ENCODE data around the gene KAZALD1. TPM values are rescaled to one million over a fixed set of nuclear protein-coding genes. Genes with fewer than 3 reads are reported as not detected.
A peak's percentile ranks its signal among the peaks of the same experiment; 100 is the strongest.

KAZALD1 gene
- total RNA-seq, 2 donors from 2014 or later, result 1.9 TPM; not detected in 1

GRCh38 chr10:101095004-101095403 is 33.2 kb downstream of the KAZALD1 start:
- no peak overlapping the region for H3K27ac Mint-ChIP-seq
- DNase-seq (ENCODE audit: low spot score) (no peak), ATAC-seq (no peak)
- peaks cover 43 to 47% of the 10 kb centered on the region in 2 donors for H3K27me3 Mint-ChIP-seq
- H3K4me1 Mint-ChIP-seq (ENCODE audit: low read depth in 2 of 2), result peaks cover 0 to 3% of the 10 kb centered on the region in 2 donors
- H3K36me3 Mint-ChIP-seq, result no peaks in the 10 kb centered on the region
- no peak overlapping the region for H3K4me3 Mint-ChIP-seq
- no peaks in the 10 kb centered on the region for H3K9me3 Mint-ChIP-seq

DNA sequence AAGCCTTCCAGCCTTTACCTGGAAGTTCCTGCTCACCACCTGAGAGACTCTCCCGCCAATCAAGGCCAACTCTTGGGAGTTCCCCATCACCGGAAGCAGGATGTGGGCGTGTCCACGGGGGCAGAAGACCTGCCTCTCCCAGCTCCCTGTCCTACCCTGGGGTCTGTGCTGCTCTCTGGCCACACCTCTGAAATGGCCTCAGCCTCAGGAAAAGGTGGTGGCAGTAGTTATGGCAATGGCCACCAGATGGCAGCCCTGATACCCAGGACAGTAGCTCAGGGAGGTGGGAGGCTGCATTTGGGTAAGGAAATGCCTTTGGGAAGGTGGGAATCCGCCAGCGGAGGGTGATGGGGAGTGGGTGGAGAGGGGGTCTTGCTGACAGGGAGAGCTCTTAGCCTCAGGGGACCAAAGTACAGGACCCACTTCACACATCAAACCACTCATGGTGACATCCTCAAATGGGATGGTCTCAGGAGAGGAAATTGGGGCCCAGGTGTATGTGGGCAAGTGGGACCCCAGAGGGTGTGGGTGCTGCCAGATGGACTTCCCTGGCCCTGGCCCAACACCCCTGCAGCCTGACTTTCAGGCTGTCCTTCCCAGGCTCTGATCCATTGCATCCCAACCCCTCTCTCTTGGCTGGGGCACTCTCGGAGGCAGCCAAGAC is 33.9 kb downstream of the KAZALD1 start:
- ATAC-seq (peak; percentile 76 to 88), DNase-seq (ENCODE audit: low spot score) (peak; percentile 82)
- no peaks in the 10 kb centered on the region for H3K9me3 Mint-ChIP-seq
- H3K27me3 Mint-ChIP-seq, result peaks cover 37 to 46% of the 10 kb centered on the region in 2 donors
- no peak overlapping the region for H3K4me3 Mint-ChIP-seq
- no peaks in the 10 kb centered on the region for H3K36me3 Mint-ChIP-seq
- H3K27ac Mint-ChIP-seq, result no peak overlapping the region
- peaks cover 0 to 3% of the 10 kb centered on the region in 2 donors for H3K4me1 Mint-ChIP-seq (ENCODE audit: low read depth in 2 of 2)

DNA sequence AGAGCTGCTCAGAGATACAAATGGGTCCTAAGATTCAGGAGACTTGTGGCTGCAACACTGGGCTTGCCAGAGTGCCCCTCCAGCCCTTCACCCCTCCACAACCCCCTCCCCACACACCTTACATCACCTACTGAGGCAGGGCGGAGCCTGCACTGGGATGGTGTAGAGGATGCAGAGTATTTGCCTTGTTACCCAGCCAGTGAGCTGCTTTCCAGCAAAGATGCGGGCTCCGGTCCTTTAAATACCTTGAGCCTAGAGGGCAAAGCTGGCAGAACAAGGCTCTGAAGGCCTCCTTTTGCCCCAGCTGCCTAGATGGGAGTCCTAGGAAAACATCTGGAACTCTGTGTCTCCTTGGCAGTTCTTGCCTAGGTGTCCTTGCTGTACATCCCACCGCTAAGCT is 34.6 kb downstream of the KAZALD1 start:
- Mint-ChIP-seq H3K27me3 (peaks cover 34 to 44% of the 10 kb centered on the region in 2 donors), H3K4me3 (no peak overlapping the region), H3K9me3 (no peaks in the 10 kb centered on the region), H3K4me1 (ENCODE audit: low read depth in 2 of 2) (peaks cover 0 to 3% of the 10 kb centered on the region in 2 donors), H3K36me3 (no peaks in the 10 kb centered on the region), H3K27ac (no peak overlapping the region)
- DNase-seq (ENCODE audit: low spot score) (no peak), ATAC-seq (no peak)

DNA sequence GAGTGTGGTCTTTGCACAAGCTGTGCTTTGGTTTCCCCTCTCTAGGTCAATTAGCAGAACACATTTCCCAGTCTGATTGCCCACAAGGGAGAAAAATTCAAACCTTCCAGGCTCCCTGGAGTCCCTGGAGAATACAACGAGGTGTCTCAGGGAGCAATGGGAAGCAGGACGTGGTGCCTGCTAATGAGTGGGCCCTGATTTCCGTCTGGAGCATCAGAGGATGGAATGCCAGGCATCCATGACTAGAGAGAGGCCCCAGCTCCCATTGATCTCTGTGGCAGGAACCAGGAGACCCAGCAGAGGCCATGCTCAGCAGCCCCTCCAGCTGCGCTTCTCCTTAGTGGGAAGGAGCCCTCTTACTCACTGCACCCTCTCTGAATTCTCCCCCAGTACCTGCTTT is 36.1 kb downstream of the KAZALD1 start:
- no peak for DNase-seq (ENCODE audit: low spot score)
- peaks cover 24 to 40% of the 10 kb centered on the region in 2 donors for H3K27me3 Mint-ChIP-seq
- H3K27ac Mint-ChIP-seq, result no peak overlapping the region
- peaks cover 0 to 3% of the 10 kb centered on the region in 2 donors for H3K4me1 Mint-ChIP-seq (ENCODE audit: low read depth in 2 of 2)
- H3K4me3 Mint-ChIP-seq, result no peak overlapping the region
- no peak for ATAC-seq
- no peaks in the 10 kb centered on the region for H3K9me3 Mint-ChIP-seq
- H3K36me3 Mint-ChIP-seq, result no peaks in the 10 kb centered on the region

GRCh38 chr10:101099901-101100300 is 38.1 kb downstream of the KAZALD1 start:
- Mint-ChIP-seq H3K4me3 (no peak overlapping the region), H3K27me3 (peaks cover 27 to 38% of the 10 kb centered on the region in 2 donors), H3K36me3 (no peaks in the 10 kb centered on the region), H3K27ac (no peak overlapping the region), H3K4me1 (ENCODE audit: low read depth in 2 of 2) (peaks cover 0 to 3% of the 10 kb centered on the region in 2 donors), H3K9me3 (no peaks in the 10 kb centered on the region)
- no peak for DNase-seq (ENCODE audit: low spot score)
- no peak for ATAC-seq

DNA sequence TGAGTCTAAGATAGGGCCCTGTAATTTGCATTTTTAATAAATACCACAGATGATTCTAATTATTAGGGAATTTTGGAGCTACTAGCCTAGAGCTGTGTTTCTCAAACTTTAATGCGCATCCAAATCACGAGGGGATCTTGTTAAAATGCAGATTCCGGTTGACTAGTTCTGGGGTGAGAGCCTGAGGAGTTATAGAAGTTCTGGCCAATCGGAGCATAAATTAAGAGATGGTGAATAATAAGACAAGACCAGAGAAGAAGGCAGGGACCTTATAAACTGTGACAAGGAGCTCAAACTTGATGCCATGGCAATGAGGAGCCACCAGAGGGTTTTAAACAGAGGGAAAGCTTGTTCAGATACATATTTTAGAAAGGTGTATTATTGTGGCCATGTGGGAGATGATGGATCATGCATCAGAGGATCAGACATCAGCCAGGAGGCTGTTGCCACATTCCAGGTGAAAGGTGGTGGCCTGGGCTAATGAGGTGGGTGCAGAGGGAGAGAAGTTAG is 39.6 kb downstream of the KAZALD1 start:
- H3K4me1 Mint-ChIP-seq (ENCODE audit: low read depth in 2 of 2), result no peaks in the 10 kb centered on the region
- no peak overlapping the region for H3K4me3 Mint-ChIP-seq
- no peak for DNase-seq (ENCODE audit: low spot score)
- ATAC-seq, result no peak
- no peak overlapping the region for H3K27ac Mint-ChIP-seq
- peaks cover 25 to 32% of the 10 kb centered on the region in 2 donors for H3K27me3 Mint-ChIP-seq
- H3K9me3 Mint-ChIP-seq, result no peaks in the 10 kb centered on the region
- H3K36me3 Mint-ChIP-seq, result no peaks in the 10 kb centered on the region

DNA sequence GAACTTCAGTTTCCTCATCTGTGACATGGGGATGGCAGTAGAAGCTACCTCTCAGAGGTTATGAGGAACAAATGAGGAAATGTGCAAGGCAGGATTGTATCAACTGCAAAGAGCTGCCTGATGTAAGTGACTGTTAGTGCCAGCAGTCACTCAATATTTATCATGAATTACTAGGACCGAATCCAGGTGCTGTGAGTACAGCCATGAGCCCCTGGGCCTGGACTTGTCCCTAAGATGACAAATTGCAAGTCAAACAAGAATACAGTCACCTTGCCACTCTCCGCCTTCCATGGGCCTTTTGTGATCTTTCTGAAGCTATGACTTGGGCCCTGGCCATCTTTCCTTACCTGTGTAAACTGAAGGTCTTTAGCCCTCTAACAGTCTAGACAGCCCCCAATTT is 41.6 kb downstream of the KAZALD1 start:
- Mint-ChIP-seq H3K27me3 (peaks cover 25 to 36% of the 10 kb centered on the region in 2 donors), H3K4me3 (no peak overlapping the region), H3K4me1 (ENCODE audit: low read depth in 2 of 2) (no peaks in the 10 kb centered on the region), H3K36me3 (no peaks in the 10 kb centered on the region), H3K27ac (no peak overlapping the region), H3K9me3 (no peaks in the 10 kb centered on the region)
- ATAC-seq, result no peak
- DNase-seq (ENCODE audit: low spot score), result no peak

DNA sequence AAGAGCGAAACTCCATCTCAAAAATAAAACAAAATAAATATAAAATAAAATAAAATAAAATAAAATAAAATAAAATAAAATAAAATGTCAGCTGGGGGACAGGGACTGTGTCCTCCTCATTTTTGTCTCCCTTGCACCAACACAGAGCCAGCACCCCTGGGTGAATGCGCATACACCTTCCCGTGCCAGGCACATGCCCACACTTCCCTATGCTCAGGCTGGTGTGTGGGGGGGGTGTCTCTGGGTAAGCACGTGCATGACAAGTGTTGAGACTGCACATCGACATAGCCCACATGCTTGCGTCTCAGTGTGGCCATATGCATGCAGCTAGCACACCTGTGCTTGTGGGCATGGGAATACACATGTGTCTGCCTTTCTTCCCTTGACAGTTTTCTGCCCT is 44.6 kb downstream of the KAZALD1 start:
- Mint-ChIP-seq H3K4me3 (no peak overlapping the region), H3K27ac (no peak overlapping the region), H3K27me3 (peaks cover 21 to 24% of the 10 kb centered on the region in 2 donors), H3K9me3 (no peaks in the 10 kb centered on the region), H3K4me1 (ENCODE audit: low read depth in 2 of 2) (no peaks in the 10 kb centered on the region), H3K36me3 (no peaks in the 10 kb centered on the region)
- ATAC-seq (no peak), DNase-seq (ENCODE audit: low spot score) (no peak)

GRCh38 chr10:101107771-101108170 is 46.0 kb downstream of the KAZALD1 start:
- no peaks in the 10 kb centered on the region for H3K4me1 Mint-ChIP-seq (ENCODE audit: low read depth in 2 of 2)
- no peak for DNase-seq (ENCODE audit: low spot score)
- H3K36me3 Mint-ChIP-seq, result no peaks in the 10 kb centered on the region
- peak; percentile 28 to 46 for ATAC-seq
- H3K27me3 Mint-ChIP-seq, result peaks cover 16 to 19% of the 10 kb centered on the region in 2 donors
- H3K4me3 Mint-ChIP-seq, result no peak overlapping the region
- H3K9me3 Mint-ChIP-seq, result no peaks in the 10 kb centered on the region
- no peak overlapping the region for H3K27ac Mint-ChIP-seq

DNA sequence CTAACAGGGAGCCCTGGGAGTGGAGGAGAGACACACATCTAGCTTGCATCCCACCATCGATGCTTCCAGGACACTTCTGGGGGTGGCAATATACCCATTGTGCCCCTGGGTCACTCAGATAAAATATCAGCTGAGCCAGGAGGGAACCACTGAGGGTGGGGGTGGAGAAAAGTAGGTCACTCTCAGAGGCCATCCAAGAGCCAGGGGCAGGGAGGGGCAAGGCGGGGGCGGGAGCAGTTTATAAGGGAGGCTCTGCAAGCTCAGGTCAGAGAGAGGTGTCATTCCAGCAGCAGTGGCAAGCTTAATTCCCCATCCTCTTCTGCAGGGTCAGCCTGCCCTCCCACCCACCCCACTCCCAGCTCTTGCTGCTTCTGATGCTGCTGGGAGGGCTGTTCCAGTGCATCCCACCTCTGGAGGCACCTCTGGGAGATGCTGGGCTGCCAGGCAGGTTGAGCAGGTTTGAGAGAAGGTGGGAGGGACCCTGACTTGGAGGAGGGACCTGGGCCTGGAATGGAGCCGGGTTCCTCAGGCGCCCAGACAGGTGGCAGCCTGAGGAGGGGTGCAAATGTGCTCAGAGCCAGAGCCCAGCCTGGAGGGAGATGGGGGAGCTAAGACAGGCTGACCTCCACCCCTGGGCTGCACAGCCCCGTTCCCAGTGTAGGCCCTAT is 49.2 kb downstream of the KAZALD1 start:
- DNase-seq (ENCODE audit: low spot score) (no peak), ATAC-seq (no peak)
- no peak overlapping the region for H3K27ac Mint-ChIP-seq

DNA sequence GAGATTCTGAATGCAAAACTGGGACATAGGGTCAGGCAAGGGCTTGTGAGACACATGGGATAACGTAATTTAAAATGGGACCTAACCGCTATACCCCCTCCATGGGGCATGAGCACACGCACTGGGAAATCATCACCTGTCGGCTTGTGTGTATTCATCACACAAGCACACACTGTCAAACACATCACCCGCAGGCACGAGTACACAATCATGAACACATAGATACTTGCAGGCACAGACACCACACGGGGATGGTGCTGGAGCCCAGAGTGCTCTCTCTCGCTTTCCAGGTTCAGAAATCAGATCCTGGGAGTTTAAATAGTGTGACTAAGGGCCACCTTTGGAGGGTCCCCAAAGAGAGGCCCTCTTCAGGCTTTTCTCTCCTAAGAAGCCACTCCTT is 49.8 kb downstream of the KAZALD1 start:
- Mint-ChIP-seq H3K27me3 (peaks cover 27 to 29% of the 10 kb centered on the region in 2 donors), H3K4me3 (no peak overlapping the region), H3K27ac (no peak overlapping the region), H3K4me1 (ENCODE audit: low read depth in 2 of 2) (no peaks in the 10 kb centered on the region), H3K36me3 (no peaks in the 10 kb centered on the region), H3K9me3 (no peaks in the 10 kb centered on the region)
- no peak for ATAC-seq
- no peak for DNase-seq (ENCODE audit: low spot score)

More for the DNA sequence above, 49.2 kb downstream of the KAZALD1 start:
- Mint-ChIP-seq H3K9me3 (no peaks in the 10 kb centered on the region), H3K27me3 (peaks cover 27 to 29% of the 10 kb centered on the region in 2 donors), H3K4me3 (no peak overlapping the region), H3K4me1 (ENCODE audit: low read depth in 2 of 2) (no peaks in the 10 kb centered on the region), H3K36me3 (no peaks in the 10 kb centered on the region)

DNA sequence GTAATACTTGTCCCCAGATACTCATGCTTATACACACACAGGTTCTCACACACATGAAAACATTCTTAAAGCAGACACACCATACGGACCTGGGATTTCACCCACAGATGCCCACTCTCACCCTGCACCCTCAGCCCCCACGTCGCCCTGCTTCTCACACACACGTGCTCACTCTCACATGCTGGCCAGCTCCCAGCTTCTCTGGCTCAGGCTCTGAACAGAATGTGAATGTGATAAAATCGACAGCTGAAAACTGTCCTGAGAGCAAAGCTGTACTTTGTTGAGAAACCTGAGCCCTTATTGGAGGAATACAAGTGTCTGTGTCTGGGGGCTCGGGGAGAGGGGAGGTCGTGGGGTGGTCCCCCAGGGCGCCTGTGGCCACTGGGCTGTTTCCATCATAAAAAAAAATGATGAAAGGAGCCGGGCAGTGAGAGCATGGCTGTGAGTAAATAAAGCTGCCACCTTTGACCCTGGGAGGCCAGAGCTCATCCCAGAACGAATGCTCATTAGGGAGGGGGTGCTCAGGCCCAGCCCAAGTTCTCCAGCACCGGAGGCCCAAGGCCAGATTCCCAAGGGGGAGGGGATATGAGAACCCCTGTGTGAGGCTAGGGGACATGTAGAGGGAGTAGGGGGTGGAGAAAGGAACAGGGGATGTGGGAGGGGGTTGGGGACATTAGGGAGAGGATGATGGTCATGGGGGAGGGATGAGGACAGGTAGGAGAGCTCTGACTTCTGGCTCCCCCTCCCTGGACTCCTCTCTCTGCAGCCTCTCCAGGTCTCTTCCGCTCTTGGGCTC is 51.2 kb downstream of the KAZALD1 start:
- H3K4me3 Mint-ChIP-seq, result no peak overlapping the region
- peaks cover 21 to 35% of the 10 kb centered on the region in 2 donors for H3K27me3 Mint-ChIP-seq
- DNase-seq (ENCODE audit: low spot score) (no peak), ATAC-seq (peak in 1 of 2 donors; percentile 18)
- H3K36me3 Mint-ChIP-seq, result no peaks in the 10 kb centered on the region
- no peaks in the 10 kb centered on the region for H3K4me1 Mint-ChIP-seq (ENCODE audit: low read depth in 2 of 2)
- H3K27ac Mint-ChIP-seq, result no peak overlapping the region
- H3K9me3 Mint-ChIP-seq, result no peaks in the 10 kb centered on the region

DNA sequence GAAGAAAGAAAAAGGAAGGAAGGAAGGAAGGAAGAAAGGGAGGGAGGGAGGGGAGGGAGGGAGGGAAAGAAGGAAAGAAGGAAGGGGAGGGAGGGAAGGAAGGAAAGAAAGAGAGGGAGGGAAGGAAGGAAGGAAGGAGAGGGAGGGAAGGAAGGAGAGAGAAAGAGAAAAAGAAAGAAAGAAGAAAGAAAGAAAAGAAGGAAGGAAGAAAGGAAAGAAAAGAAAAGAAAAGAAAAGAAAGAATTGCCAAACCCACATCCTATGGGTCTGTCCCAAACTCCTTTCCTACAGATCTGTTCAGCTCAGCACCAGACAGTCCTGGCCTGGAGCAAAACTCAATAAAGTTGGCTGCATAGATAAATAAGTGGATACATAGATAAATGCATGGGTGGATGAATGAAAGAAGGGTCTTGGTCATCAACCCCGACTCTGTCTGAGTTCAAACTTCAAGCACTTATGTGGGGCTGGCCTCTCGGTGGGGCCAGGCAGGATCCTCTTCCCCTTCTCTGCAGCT is 52.2 kb downstream of the KAZALD1 start:
- Mint-ChIP-seq H3K4me3 (no peak overlapping the region), H3K4me1 (ENCODE audit: low read depth in 2 of 2) (no peaks in the 10 kb centered on the region), H3K9me3 (no peaks in the 10 kb centered on the region), H3K27me3 (peaks cover 28 to 40% of the 10 kb centered on the region in 2 donors), H3K27ac (no peak overlapping the region), H3K36me3 (no peaks in the 10 kb centered on the region)
- no peak for ATAC-seq
- DNase-seq (ENCODE audit: low spot score), result no peak
